ENCODE measurements around the gene FGF22. TPM values are rescaled to one million over a fixed set of nuclear protein-coding genes. Genes with fewer than 3 reads are reported as not detected.

Gene FGF22
- polyA plus RNA-seq, 3 donors = not detected

DNA sequence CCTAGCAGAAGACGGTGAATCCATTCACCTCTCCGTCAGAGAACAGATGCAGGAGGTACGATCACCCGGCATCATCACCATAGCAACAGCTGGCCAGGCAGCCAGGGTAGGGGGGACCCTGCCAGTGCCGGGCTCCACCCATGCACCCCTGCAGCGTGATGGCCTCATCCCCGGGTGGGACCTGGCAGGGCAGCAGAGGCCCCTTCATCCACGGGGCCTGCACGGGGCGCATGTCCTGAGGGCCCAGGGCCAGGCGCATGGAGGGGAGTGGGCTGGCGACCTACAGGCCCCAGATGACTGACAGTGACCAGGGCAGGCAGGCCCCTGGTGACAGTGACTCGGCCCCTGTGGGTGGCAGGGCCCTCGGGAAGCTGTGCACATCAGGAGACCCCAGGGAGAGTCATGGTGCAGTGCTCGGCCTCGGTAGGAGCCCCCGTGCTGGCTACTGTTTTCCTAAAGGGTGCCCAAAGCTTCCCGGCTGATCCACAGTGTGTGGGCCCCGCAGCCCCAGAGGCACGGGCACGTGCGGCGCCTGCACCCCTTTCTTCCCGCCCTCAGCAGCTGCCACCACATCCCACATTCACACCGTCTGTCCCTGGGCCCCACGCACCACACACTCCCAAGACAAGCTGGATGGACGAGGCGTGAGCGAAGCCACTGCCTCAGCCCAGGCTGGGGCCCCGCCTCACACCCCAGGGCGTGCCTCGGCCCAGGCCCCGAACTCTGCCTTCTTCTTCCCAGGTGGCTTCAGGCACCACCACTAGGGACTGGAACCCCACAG lies 18.6 kb downstream of the FGF22 start:
- peaks cover 30% of the 10 kb centered on the region for H3K4me1 Mint-ChIP-seq
- no peaks in the 10 kb centered on the region for H3K9me3 Mint-ChIP-seq
- Histone ChIP-seq H3K27ac (ENCODE audit: low read depth in 1 of 2, low read length in 2 of 2) (peak overlapping the region in 1 of 2 donors; percentile 79), H3K9ac (ENCODE audit: insufficient read depth, low read length, poor library complexity, severe bottlenecking) (no peak overlapping the region), H3K9me3 (replicated peaks in 1 of 2; ENCODE audit: control insufficient read depth in 1 of 2, insufficient read depth in 1 of 2, low read length in 2 of 2) (no peaks in the 10 kb centered on the region), H3K4me2 (replicated peaks; ENCODE audit: extremely low read depth, low read length, poor library complexity, severe bottlenecking) (no peak overlapping the region), H4K20me1 (ENCODE audit: insufficient read depth, low read length) (peaks cover 90% of the 10 kb centered on the region), H2AFZ (ENCODE audit: insufficient read depth, low read depth, low read length, poor library complexity, severe bottlenecking) (no peak overlapping the region), H3K4me1 (ENCODE audit: control insufficient read depth in 1 of 2, insufficient read depth in 2 of 2, low read length in 2 of 2) (peaks cover 24 to 36% of the 10 kb centered on the region in 2 donors), H3K79me2 (ENCODE audit: insufficient read depth, low read length) (peaks cover 97% of the 10 kb centered on the region), H3K27me3 (ENCODE audit: control insufficient read depth in 2 of 2, insufficient read depth in 2 of 2, low read length in 2 of 2) (no peaks in the 10 kb centered on the region), H3K36me3 (replicated peaks in 1 of 2; ENCODE audit: control insufficient read depth in 1 of 2, insufficient read depth in 2 of 2, low read length in 2 of 2) (peaks cover 33 to 46% of the 10 kb centered on the region in 2 donors), H3K4me3 (replicated peaks in 1 of 3; ENCODE audit: low read depth in 2 of 3, low read length in 3 of 3) (no peak overlapping the region)
- DNase-seq = no peak
- H3K27ac Mint-ChIP-seq = peak overlapping the region in 2 of 7 donors; percentile 3 to 26
- H3K4me3 Mint-ChIP-seq = no peak overlapping the region
- H3K36me3 Mint-ChIP-seq = peaks cover 17 to 50% of the 10 kb centered on the region in 2 donors
- intact Hi-C loops (cut with micrococcal nuclease) = no loop called here
- 93% methylated on average over 31 of the region's 33 CpGs for WGBS (ENCODE audit: insufficient coverage)
- TF ChIP-seq CTCF (IDR thresholded peaks at IDR 0.05) = no peak
- H3K27me3 Mint-ChIP-seq (ENCODE audit: low read depth in 3 of 3) = no peaks in the 10 kb centered on the region

- peaks cover 12 to 40% of the 10 kb centered on the region in 2 donors for H3K36me3 Mint-ChIP-seq
- peaks cover 33 to 45% of the 10 kb centered on the region in 2 donors for H3K4me1 ChIP-seq (ENCODE audit: control insufficient read depth in 1 of 2, insufficient read depth in 2 of 2, low read length in 2 of 2)
- no peak overlapping the region for H3K4me3 Mint-ChIP-seq
- H3K27ac ChIP-seq (ENCODE audit: low read depth in 1 of 2, low read length in 2 of 2) = peak overlapping the region in 1 of 2 donors; percentile 79
- no peaks in the 10 kb centered on the region for H3K9me3 ChIP-seq (replicated peaks in 1 of 2; ENCODE audit: control insufficient read depth in 1 of 2, insufficient read depth in 1 of 2, low read length in 2 of 2)
- no peaks in the 10 kb centered on the region for H3K27me3 ChIP-seq (ENCODE audit: control insufficient read depth in 2 of 2, insufficient read depth in 2 of 2, low read length in 2 of 2)
- H3K36me3 ChIP-seq (replicated peaks in 1 of 2; ENCODE audit: control insufficient read depth in 1 of 2, insufficient read depth in 2 of 2, low read length in 2 of 2) = peaks cover 23 to 37% of the 10 kb centered on the region in 2 donors
- intact Hi-C loops (cut with micrococcal nuclease) = no loop called here
- peak overlapping the region; percentile 40 to 92 (median 70) for H3K27ac Mint-ChIP-seq
- no peak for DNase-seq
- H3K27me3 Mint-ChIP-seq (ENCODE audit: low read depth in 3 of 3) = no peaks in the 10 kb centered on the region
- no peaks in the 10 kb centered on the region for H3K9me3 Mint-ChIP-seq
- peaks cover 87% of the 10 kb centered on the region for H3K79me2 ChIP-seq (ENCODE audit: insufficient read depth, low read length)
- no peak for TF ChIP-seq CTCF (IDR thresholded peaks at IDR 0.05)
- no peak overlapping the region for H3K4me2 ChIP-seq (replicated peaks; ENCODE audit: extremely low read depth, low read length, poor library complexity, severe bottlenecking)
- peaks cover 37% of the 10 kb centered on the region for H3K4me1 Mint-ChIP-seq
- H4K20me1 ChIP-seq (ENCODE audit: insufficient read depth, low read length) = peaks cover 80% of the 10 kb centered on the region
- WGBS (ENCODE audit: insufficient coverage) = 84% methylated on average over 44 of the region's 50 CpGs
- no peak overlapping the region for H3K9ac ChIP-seq (ENCODE audit: insufficient read depth, low read length, poor library complexity, severe bottlenecking)
- H3K4me3 ChIP-seq (replicated peaks in 1 of 3; ENCODE audit: low read depth in 2 of 3, low read length in 3 of 3) = no peak overlapping the region
- no peak overlapping the region for H2AFZ ChIP-seq (ENCODE audit: insufficient read depth, low read depth, low read length, poor library complexity, severe bottlenecking)
Observed at GRCh38 chr19:658916-659839, 19.5 kb downstream of the FGF22 start.

Measured in CD14-positive monocyte (primary cell).